ENCODE results near the gene DPAGT1. TPM values are rescaled to one million over a fixed set of nuclear protein-coding genes. Genes with fewer than 3 reads are reported as not detected.

The DPAGT1 gene
- total and polyA plus RNA-seq, 2 donors (not counting 3 experiments of a cell fraction or from before 2014, with no cell fraction given), result 62.0 to 203 TPM

- TF ChIP-seq EZH2 (IDR thresholded peaks at IDR 0.05; ENCODE audit: borderline replicate concordance, low read depth, low read length, severe bottlenecking) (no peak), POLR2AphosphoS5 (IDR thresholded peaks at IDR 0.05; ENCODE audit: insufficient read depth, low read depth, low read length) (no peak), MYC (IDR thresholded peaks at IDR 0.05; ENCODE audit: low read depth, low read length) (no peak), POLR2A (IDR thresholded peaks at IDR 0.05; ENCODE audit: low read depth, low read length) (no peak), FOS (IDR thresholded peaks at IDR 0.05; ENCODE audit: borderline replicate concordance, insufficient read depth, low read length) (no peak), CTCF (IDR thresholded peaks at IDR 0.05; ENCODE audit: extremely low read depth in 1 of 2, insufficient read depth in 1 of 2, low read depth in 1 of 2, low read length in 2 of 2) (no peak), JUN (IDR thresholded peaks at IDR 0.05; ENCODE audit: borderline replicate concordance, insufficient read depth, insufficient read length, low read depth) (no peak), MAX (IDR thresholded peaks at IDR 0.05; ENCODE audit: insufficient read depth, insufficient read length) (no peak), GATA2 (IDR thresholded peaks at IDR 0.05; ENCODE audit: insufficient read depth, insufficient read length, low read depth, low read length) (no peak)
- no peak overlapping the region for H3K27ac ChIP-seq (ENCODE audit: insufficient read depth, low read depth, low read length)
- H3K36me3 ChIP-seq (ENCODE audit: control insufficient read depth in 2 of 2, extremely low read depth in 1 of 2, insufficient read depth in 2 of 2, low read length in 2 of 2), result peaks cover 2 to 7% of the 10 kb centered on the region in 2 experiments
- no peak overlapping the region for H3K4me3 ChIP-seq (replicated peaks in 1 of 3; ENCODE audit: insufficient read depth in 1 of 3, low read depth in 1 of 3, low read length in 3 of 3)
- intact Hi-C loops (cut with micrococcal nuclease) (no loop called here), dilution Hi-C loops (cut with MboI; ENCODE audit: extremely low pct_ligation_motif_present, low sequenced_read_pairs) (no loop called here)
- H3K4me2 ChIP-seq (ENCODE audit: insufficient read depth, low read length), result no peak overlapping the region
- no peak for DNase-seq (ENCODE audit: low read depth, low spot score)
- H3K9me1 ChIP-seq (replicated peaks; ENCODE audit: control insufficient read depth, extremely low read depth, insufficient read depth, low read length), result no peaks in the 10 kb centered on the region
- no peaks in the 10 kb centered on the region for H4K20me1 ChIP-seq (replicated peaks; ENCODE audit: control insufficient read depth, extremely low read depth, insufficient read depth, low read length)
- peaks cover 13% of the 10 kb centered on the region for H3K79me2 ChIP-seq (ENCODE audit: control insufficient read depth, insufficient read depth, low read length)
- no TSS peak for BruUV-seq (replicated peaks)
- H3K9me3 ChIP-seq (replicated peaks; ENCODE audit: control insufficient read depth, insufficient read depth, low read length), result no peaks in the 10 kb centered on the region
- no peak overlapping the region for H3K9ac ChIP-seq (replicated peaks; ENCODE audit: extremely low read depth, insufficient read depth, low read length)
- POLR2A ChIA-PET, result no interaction called here
- H2AFZ ChIP-seq (ENCODE audit: low read depth, low read length), result no peak overlapping the region
- H3K4me1 ChIP-seq (ENCODE audit: control insufficient read depth, extremely low read depth, insufficient read depth, low read length), result peaks cover 16% of the 10 kb centered on the region
- FAIRE-seq, result no peak
- CTCF ChIA-PET, result interaction anchor here (0.8 to 2.2 kb wide), 4 partner anchors 12 to 17 kb away, joined by 3 to 9 read pairs (median 4); partner anchors contain the start of genes C2CD2L and DPAGT1
- H3K27me3 ChIP-seq (ENCODE audit: control insufficient read depth in 2 of 2, insufficient read depth in 2 of 2, low read length in 2 of 2), result no peaks in the 10 kb centered on the region
Measured at GRCh38 chr11:119118946-119119345, 17.3 kb upstream of the DPAGT1 start.
